LNCAP (cell line): ENCODE measurements around the gene KRTCAP3.

ENCODE experiments used
- CTCF ChIP-seq: fragments of 450-650 bp; IDR thresholded peaks from 2 replicates; pipeline ENCODE4 v1.5.1; 2017; ENCODE audit warnings: mild to moderate bottlenecking

The KRTCAP3 gene

GRCh38 chr2:27485496-27485895, 43.3 kb downstream of the KRTCAP3 start:
- no peak for TF ChIP-seq CTCF

DNA sequence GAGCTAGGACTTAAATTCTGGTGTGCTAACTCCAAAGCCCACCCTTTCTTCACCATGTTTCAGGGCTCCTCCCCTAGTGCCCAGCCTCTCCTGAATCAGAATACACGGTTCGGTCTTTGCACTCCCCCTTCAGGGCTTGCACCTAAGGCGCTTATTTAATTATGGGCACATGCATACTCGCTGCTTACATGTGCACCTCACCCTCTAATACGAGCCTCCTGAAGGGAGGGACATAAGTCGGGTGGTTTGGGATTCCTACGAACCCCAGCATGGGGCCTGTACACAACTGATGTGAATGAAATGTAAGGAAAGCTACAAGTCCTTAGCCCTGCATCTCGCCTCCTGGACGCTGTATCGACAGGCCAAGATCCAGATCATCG, 46.9 kb downstream of the KRTCAP3 start:
- TF ChIP-seq CTCF: no peak

DNA sequence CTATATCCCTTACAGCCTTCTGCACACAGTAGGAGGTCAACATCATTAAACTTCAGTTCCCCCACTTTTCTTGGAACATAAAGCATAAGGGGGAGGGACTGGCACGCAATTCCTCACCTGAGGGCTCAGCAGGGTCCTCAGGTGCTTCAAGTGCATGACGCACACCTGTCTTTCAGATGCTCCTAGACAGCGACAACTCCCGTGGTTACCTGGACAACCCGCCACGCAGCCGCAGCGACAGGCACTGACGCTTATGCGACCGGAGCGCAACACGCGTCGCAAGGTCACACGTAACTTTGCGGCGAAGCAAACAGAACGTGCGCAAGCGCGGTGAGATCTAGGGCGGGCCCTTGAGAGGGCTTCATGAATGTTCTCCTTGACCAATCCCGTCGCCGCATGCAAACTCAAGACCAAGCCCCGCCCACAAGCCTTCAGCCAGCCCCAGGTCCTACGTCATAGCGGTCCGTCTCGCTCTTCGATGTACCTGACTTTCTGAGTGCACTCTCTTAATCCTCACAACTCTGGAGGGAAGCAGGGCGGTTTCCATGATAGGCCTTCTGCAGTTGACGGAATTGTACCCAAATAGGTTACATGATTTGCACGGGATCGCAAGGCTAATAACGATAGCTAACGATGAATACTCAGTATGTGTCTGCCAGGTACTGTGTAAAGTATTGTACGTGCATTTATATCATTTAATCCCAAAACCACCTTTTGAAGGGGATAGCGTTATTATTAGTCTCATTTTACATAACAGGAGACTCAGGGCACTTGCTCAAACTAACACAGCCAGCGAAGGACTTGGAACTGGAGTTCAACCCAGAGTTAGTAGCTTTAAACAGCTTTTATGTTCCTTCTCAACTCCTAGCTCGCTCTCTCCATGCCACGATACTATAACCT, 47.6 kb downstream of the KRTCAP3 start, which contains the start of gene IFT172:
IFT172 (minus strand) TSS at position 246 of the 900 bp plus-strand sequence; CDS start at position 156, 90 bp downstream.
- no peak for TF ChIP-seq CTCF

GRCh38 chr2:27492557-27492956, 50.4 kb downstream of the KRTCAP3 start:
- no peak for TF ChIP-seq CTCF

GRCh38 chr2:27493948-27494283, 51.7 kb downstream of the KRTCAP3 start:
- TF ChIP-seq CTCF: no peak
